ENCODE measurements around the gene ENKUR. TPM values are rescaled to one million over a fixed set of nuclear protein-coding genes. Genes with fewer than 3 reads are reported as not detected.
A peak's percentile ranks its signal among the peaks of the same experiment; 100 is the strongest.

Gene ENKUR
- total RNA-seq, 1 donor: 0.09 TPM

DNA sequence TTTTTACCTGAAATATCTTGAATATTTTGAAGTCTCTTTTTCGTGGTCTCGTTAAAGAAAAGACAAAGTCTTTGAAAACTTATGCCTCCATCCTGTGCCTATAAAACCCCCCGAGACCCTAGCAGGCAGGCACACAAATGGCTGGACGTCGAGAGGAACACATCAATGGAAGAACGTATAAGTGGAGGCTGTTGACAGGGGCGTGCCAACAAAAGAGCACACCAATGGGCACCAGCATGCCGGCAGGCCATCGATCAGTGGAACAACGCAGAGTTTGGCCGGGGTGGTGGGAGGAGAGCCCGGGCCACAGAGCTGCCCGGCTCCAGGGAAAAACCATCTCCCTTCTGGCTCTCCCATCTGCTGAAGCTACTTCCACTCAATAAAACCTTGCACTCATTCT, 24.7 kb downstream of the ENKUR start:
- DNase-seq (ENCODE audit: low read depth): no peak
- no peak for TF ChIP-seq CTCF (IDR thresholded peaks at IDR 0.05; ENCODE audit: insufficient read depth, low read length)
- no peak overlapping the region for H3K4me3 ChIP-seq (ENCODE audit: low read depth, low read length)

- TF ChIP-seq CTCF (IDR thresholded peaks at IDR 0.05; ENCODE audit: insufficient read depth, low read length): no peak
- peak; percentile 46 for DNase-seq (ENCODE audit: low read depth)
- H3K4me3 ChIP-seq (ENCODE audit: low read depth, low read length): no peak overlapping the region
These were observed 26.1 kb downstream of the ENKUR start for GRCh38 chr10:24989867-24990266.

GRCh38 chr10:24988831-24989640, 26.9 kb downstream of the ENKUR start:
- no peak for DNase-seq (ENCODE audit: low read depth)
- H3K4me3 ChIP-seq (ENCODE audit: low read depth, low read length): no peak overlapping the region
- TF ChIP-seq CTCF (IDR thresholded peaks at IDR 0.05; ENCODE audit: insufficient read depth, low read length): no peak

- TF ChIP-seq CTCF (IDR thresholded peaks at IDR 0.05; ENCODE audit: insufficient read depth, low read length): no peak
- no peak for DNase-seq (ENCODE audit: low read depth)
- no peak overlapping the region for H3K4me3 ChIP-seq (ENCODE audit: low read depth, low read length)
These were observed 31.1 kb downstream of the ENKUR start for GRCh38 chr10:24984906-24985305.

GRCh38 chr10:24983946-24984345, 32.0 kb downstream of the ENKUR start:
- peak; percentile 20 for DNase-seq (ENCODE audit: low read depth)
- no peak for TF ChIP-seq CTCF (IDR thresholded peaks at IDR 0.05; ENCODE audit: insufficient read depth, low read length)

DNA sequence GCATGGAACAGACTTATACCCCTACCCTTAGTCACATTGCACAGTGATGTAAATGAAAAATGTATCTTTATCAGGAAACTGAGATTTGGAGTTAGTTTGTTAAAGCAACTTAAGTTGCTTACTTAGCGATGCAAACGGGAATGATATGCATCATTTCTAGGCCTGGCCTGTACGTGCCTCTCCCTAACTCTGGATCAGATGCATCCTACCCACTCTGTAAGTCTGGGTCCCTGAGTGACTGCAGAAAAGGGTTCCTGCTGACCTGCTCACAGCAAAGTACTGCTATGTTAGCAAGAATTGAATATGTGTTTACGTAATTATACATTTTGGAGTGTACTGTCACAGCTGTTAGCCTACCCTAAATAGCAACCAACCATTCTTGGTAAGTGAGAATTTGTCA, 32.8 kb downstream of the ENKUR start:
- no peak for DNase-seq (ENCODE audit: low read depth)
- H3K4me3 ChIP-seq (ENCODE audit: low read depth, low read length): no peak overlapping the region
- TF ChIP-seq CTCF (IDR thresholded peaks at IDR 0.05; ENCODE audit: insufficient read depth, low read length): no peak

More at GRCh38 chr10:24983946-24984345, 32.0 kb downstream of the ENKUR start:
- H3K4me3 ChIP-seq (ENCODE audit: low read depth, low read length): no peak overlapping the region

Data from fibroblast of the aortic adventitia (primary cell).